ENCODE data around the gene MYH6. TPM values are rescaled to one million over a fixed set of nuclear protein-coding genes. Genes with fewer than 3 reads are reported as not detected.
"Not testable (repeated sequence)": the region's sequence is repeated elsewhere in the genome, so short reads cannot be mapped to it uniquely, and the experiment has no call there.

MYH6 gene
- total RNA-seq (not detected), polyA plus RNA-seq (1 to 10 TPM; 1.5 to 4.9 (median 3.0) TPM)

GRCh38 chr14:23407516-23408306 lies at the start of gene MYH6:
Gene MYH6 (minus strand): TSS chr14:23408273. CDS start chr14:23407223, 1,050 bp downstream.
- H3K27me3 ChIP-seq = peaks cover 0 to 5% (median 0%) of the 10 kb centered on the region in 3 donors

DNA sequence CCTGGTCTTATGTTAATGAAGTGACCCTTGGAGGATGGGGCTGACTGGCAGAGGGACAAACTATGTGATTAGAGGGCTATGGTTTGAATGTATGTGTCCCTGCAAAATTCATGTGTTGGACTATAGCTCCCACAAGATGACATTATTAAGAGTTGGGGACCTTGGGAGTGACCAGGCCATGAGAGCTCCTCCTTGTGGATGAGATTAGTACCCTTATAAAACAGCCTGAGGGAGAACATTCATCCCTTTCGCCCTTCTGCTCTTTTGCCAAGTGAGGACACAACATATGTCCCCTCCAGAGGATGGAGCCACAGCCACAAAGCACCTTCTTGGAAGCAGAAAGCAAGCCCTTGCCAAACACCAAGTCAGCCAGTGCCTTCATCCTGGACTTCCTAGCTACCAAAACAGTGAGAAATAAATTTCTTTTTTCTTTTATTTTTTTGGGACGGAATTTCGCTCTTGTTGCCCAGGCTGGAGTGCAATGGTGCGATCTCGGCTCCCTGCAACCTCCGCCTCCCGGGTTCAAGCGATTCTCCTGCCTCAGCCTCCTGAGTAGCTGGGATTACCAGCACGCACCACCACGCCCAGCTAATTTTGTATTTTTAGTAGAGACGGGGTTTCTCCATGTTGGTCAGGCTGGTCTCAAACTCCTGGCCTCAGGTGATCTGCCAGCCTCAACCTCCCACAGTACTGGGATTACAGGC lies 49.0 kb upstream of the MYH6 start:
- H3K36me3 ChIP-seq; intact Hi-C loops (cut with DNase I); H3K27me3 ChIP-seq; H3K4me1 ChIP-seq; DNase-seq; H3K9me3 ChIP-seq; H3K27ac ChIP-seq; H3K4me3 ChIP-seq: not testable (repeated sequence)
- WGBS, 2 donors = 91% methylated on average over 11 of the region's 11 CpGs

More at GRCh38 chr14:23407516-23408306, at the start of gene MYH6:
- intact Hi-C loops (cut with DNase I) = no loop called here
- TF ChIP-seq POLR2A (IDR thresholded peaks at IDR 0.05) (no peak), EP300 (IDR thresholded peaks at IDR 0.05) (no peak), POLR2AphosphoS5 (IDR thresholded peaks at IDR 0.05) (no peak)
- TF ChIP-seq, protein P1, sequence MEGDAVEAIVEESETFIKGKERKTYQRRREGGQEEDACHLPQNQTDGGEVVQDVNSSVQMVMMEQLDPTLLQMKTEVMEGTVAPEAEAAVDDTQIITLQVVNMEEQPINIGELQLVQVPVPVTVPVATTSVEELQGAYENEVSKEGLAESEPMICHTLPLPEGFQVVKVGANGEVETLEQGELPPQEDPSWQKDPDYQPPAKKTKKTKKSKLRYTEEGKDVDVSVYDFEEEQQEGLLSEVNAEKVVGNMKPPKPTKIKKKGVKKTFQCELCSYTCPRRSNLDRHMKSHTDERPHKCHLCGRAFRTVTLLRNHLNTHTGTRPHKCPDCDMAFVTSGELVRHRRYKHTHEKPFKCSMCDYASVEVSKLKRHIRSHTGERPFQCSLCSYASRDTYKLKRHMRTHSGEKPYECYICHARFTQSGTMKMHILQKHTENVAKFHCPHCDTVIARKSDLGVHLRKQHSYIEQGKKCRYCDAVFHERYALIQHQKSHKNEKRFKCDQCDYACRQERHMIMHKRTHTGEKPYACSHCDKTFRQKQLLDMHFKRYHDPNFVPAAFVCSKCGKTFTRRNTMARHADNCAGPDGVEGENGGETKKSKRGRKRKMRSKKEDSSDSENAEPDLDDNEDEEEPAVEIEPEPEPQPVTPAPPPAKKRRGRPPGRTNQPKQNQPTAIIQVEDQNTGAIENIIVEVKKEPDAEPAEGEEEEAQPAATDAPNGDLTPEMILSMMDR (IDR thresholded peaks at IDR 0.05) = no peak
- Histone ChIP-seq H3K36me3 (no peaks in the 10 kb centered on the region), H3K9me3 (no peaks in the 10 kb centered on the region), H3K4me3 (no peak within 1 kb of the TSS), H3K4me1 (no peaks in the 10 kb centered on the region), H3K27ac (no peak within 1 kb of the TSS)
- WGBS, 2 donors = 69 to 85% methylated on average over 15 of the region's 15 CpGs
- DNase-seq = no peak

DNA sequence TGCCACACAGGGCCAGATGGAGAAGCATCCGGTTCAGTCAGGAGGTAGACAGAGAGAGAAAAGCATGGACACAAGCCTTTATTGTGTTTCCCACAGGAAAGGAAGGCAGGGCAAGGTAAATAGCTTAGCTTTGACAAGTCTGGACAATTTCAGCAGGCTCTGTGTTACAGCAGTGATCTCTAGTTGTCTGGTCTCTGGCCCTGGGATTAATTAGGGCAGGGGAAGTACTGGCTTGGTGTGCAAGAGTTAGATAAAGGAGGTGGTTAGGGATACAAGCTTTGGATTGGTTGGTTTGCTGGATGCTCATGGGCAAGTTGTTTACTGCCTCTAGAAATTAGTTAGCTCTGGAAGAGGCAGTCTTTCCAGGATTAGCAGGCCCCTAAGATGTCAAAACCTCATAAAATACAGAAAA lies 46.4 kb upstream of the MYH6 start:
- H3K4me3 ChIP-seq = no peak overlapping the region
- H3K36me3 ChIP-seq = no peaks in the 10 kb centered on the region
- no peak for DNase-seq
- no peak overlapping the region for H3K27ac ChIP-seq
- H3K9me3 ChIP-seq = peaks cover 0 to 2% (median 0%) of the 10 kb centered on the region in 4 donors
- TF ChIP-seq POLR2A (IDR thresholded peaks at IDR 0.05) (no peak), EP300 (IDR thresholded peaks at IDR 0.05) (no peak), POLR2AphosphoS5 (IDR thresholded peaks at IDR 0.05) (no peak)
- TF ChIP-seq, protein P1 (IDR thresholded peaks at IDR 0.05) = no peak
- peaks cover 0 to 3% (median 2%) of the 10 kb centered on the region in 3 donors for H3K27me3 ChIP-seq
- WGBS, 2 donors = 26 to 63% methylated on average over 1 of the region's 1 CpG
- intact Hi-C loops (cut with DNase I) = no loop called here
- no peaks in the 10 kb centered on the region for H3K4me1 ChIP-seq

DNA sequence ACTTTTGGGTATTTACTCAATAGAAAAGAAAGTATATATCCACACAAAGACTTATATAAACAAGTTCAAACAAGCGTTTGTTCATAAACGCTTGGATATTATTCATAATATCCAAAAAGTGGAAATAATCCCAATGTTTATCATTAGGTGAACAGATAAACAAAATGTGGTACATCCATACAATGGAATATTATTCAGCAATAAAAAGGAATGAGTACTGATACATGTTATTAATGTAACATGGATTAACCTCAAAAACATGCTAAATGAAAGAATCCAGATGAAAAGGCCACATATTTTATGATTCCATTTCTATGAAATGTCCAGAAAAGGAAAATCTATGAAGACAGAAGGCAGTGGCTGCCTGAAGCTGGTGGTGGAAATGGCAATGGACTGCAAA lies 44.2 kb upstream of the MYH6 start:
- no peak for DNase-seq
- WGBS, 2 donors = 87 to 94% methylated on average over 2 of the region's 2 CpGs
- intact Hi-C loops (cut with DNase I) = no loop called here
- TF ChIP-seq POLR2AphosphoS5 (IDR thresholded peaks at IDR 0.05) = no peak
- TF ChIP-seq POLR2A (IDR thresholded peaks at IDR 0.05) = no peak
- TF ChIP-seq, protein P1 (IDR thresholded peaks at IDR 0.05) = no peak
- TF ChIP-seq EP300 (IDR thresholded peaks at IDR 0.05) = no peak
- H3K27me3 ChIP-seq = peaks cover 0 to 3% (median 2%) of the 10 kb centered on the region in 3 donors
- H3K4me3 ChIP-seq = no peak overlapping the region
- H3K36me3 ChIP-seq = no peaks in the 10 kb centered on the region
- peaks cover 0 to 2% (median 0%) of the 10 kb centered on the region in 4 donors for H3K9me3 ChIP-seq
- H3K27ac ChIP-seq = no peak overlapping the region
- H3K4me1 ChIP-seq = no peaks in the 10 kb centered on the region

DNA sequence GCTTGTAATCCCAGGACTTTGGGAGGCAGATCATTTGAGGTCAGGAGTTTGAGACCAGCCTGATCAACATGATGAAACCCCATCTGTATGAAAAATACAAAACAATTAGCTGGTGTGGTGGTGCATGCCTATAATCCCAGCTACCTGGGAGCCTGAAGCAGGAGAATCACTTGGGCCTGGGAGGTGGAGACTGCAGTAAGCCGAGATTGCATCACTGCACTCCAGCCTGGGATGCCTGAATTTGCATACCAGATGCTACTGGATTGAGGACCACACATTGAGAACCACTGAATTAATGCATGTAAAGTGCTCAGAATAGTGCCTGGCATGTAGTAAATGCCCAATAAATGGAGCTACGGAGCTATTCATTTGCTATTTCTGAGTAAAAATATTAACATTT lies 42.3 kb upstream of the MYH6 start:
- Histone ChIP-seq H3K27me3 (peaks cover 0 to 3% (median 0%) of the 10 kb centered on the region in 3 donors), H3K4me3 (no peak overlapping the region), H3K9me3 (peaks cover 0 to 2% (median 0%) of the 10 kb centered on the region in 4 donors), H3K27ac (no peak overlapping the region), H3K4me1 (no peaks in the 10 kb centered on the region), H3K36me3 (no peaks in the 10 kb centered on the region)
- intact Hi-C loops (cut with DNase I) = no loop called here
- DNase-seq = no peak
- WGBS, 2 donors = 63 to 83% methylated on average over 2 of the region's 2 CpGs
- TF ChIP-seq POLR2AphosphoS5 (IDR thresholded peaks at IDR 0.05) (no peak), EP300 (IDR thresholded peaks at IDR 0.05) (no peak), POLR2A (IDR thresholded peaks at IDR 0.05) (no peak)
- TF ChIP-seq, protein P1 (IDR thresholded peaks at IDR 0.05) = no peak

All from sigmoid colon (tissue), 7 donors.